H1 (cell line): ENCODE measurements around the gene OTUD5. TPM values are rescaled to one million over a fixed set of nuclear protein-coding genes. Genes with fewer than 3 reads are reported as not detected.

Experiments used
- CTCF ChIA-PET: fragments of 300-600 bp; sonication (Branson Sonifier 250); formaldehyde crosslinking; loops from one replicate; lab custom pipeline; 2021; ENCODE audit not compliant: partially characterized antibody; lab: Charles Lee
- POLR2A ChIA-PET: fragments of 300-600 bp; sonication (Branson Sonifier 250); formaldehyde crosslinking; loops from one replicate; lab custom pipeline; 2021; ENCODE audit warnings: inconsistent platforms; ENCODE audit not compliant: partially characterized antibody; lab: Charles Lee
- DNase-seq, 2 experiments: peaks; one replicate each; pipeline versions ENCODE4 v3.0.0 to v3.0.0-alpha.2; 2010 to 2022; ENCODE audit warnings: low spot score in 2 of 2, low read depth in 1 of 2, mixed read lengths in 1 of 2
- FAIRE-seq: peaks from 2 replicates; lab custom pipeline; 2011; peaks lifted over from hg19 to GRCh38; lab: Jason Lieb, UNC
- H2AFZ ChIP-seq: 2 replicates; pipeline ENCODE4 v1.8.1; 2012; ENCODE audit warnings: low read length, inconsistent platforms
- H2AK5ac ChIP-seq: 2 replicates; pipeline ENCODE4 v1.6.1; 2013; ENCODE audit warnings: low read depth, low read length
- H2BK120ac ChIP-seq: replicated peaks from 2 replicates; pipeline ENCODE3; 2013; ENCODE audit warnings: low read depth, low read length, inconsistent platforms
- H2BK12ac ChIP-seq: 2 replicates; pipeline ENCODE4 v1.6.1; 2013; ENCODE audit warnings: low read depth, low read length
- H2BK15ac ChIP-seq: 2 replicates; pipeline ENCODE4 v1.6.1; 2013; ENCODE audit warnings: low read length
- H2BK20ac ChIP-seq: 2 replicates; pipeline ENCODE4 v1.6.1; 2013; ENCODE audit warnings: low read length
- H2BK5ac ChIP-seq: 2 replicates; pipeline ENCODE4 v1.6.1; 2013; ENCODE audit warnings: low read depth, low read length
- H3K14ac ChIP-seq: 2 replicates; pipeline ENCODE4 v1.6.1; 2013; ENCODE audit warnings: inconsistent platforms; ENCODE audit not compliant: insufficient read length
- H3K18ac ChIP-seq: 2 replicates; pipeline ENCODE4 v1.6.1; 2013; ENCODE audit warnings: low read length; ENCODE audit errors: extremely low read depth
- H3K23ac ChIP-seq: 2 replicates; pipeline ENCODE4 v1.6.1; 2013; ENCODE audit warnings: inconsistent platforms; ENCODE audit not compliant: insufficient read length
- H3K23me2 ChIP-seq: 2 replicates; pipeline ENCODE4 v1.6.1; 2013; ENCODE audit warnings: low read depth, low read length
- H3K27ac ChIP-seq: 2 replicates; pipeline ENCODE4 v1.6.1; 2011; ENCODE audit warnings: low read depth, low read length, inconsistent platforms
- H3K27me3 ChIP-seq, 4 experiments: replicated peaks in 1 of 4; 1 replicate in 1 of 4; 2 replicates in 3 of 4; pipeline versions ENCODE4 v1.6.1 to v1.8.1; 2011 to 2013; ENCODE audit warnings: low read length in 3 of 4, mild to moderate bottlenecking in 3 of 4, inconsistent platforms in 2 of 4, mixed read lengths in 2 of 4, moderate library complexity in 1 of 4; ENCODE audit not compliant: control insufficient read depth in 3 of 4, insufficient read depth in 3 of 4; ENCODE audit errors: extremely low read depth in 1 of 4
- H3K36me3 ChIP-seq, 4 experiments: 2 replicates each; pipeline versions ENCODE4 v1.6.1 to v1.8.1; 2011 to 2013; ENCODE audit warnings: mild to moderate bottlenecking in 4 of 4, low read length in 3 of 4, moderate library complexity in 2 of 4, control low read depth in 1 of 4, inconsistent platforms in 1 of 4; ENCODE audit not compliant: insufficient read depth in 4 of 4, control insufficient read depth in 2 of 4
- H3K4ac ChIP-seq: replicated peaks from 2 replicates; pipeline ENCODE3; 2013; ENCODE audit warnings: low read length, low read depth, mixed read lengths, inconsistent platforms; ENCODE audit not compliant: insufficient read length
- H3K4me1 ChIP-seq, 4 experiments: replicated peaks in 1 of 4; 1 replicate in 1 of 4; 2 replicates in 3 of 4; pipeline versions ENCODE4 v1.6.1 to v1.8.1; 2011 to 2013; ENCODE audit warnings: low read length in 3 of 4, inconsistent platforms in 2 of 4, mixed read lengths in 1 of 4; ENCODE audit not compliant: insufficient read depth in 4 of 4, control insufficient read depth in 3 of 4
- H3K4me2 ChIP-seq, 2 experiments: 2 replicates each; pipeline versions ENCODE4 v1.6.1 to v1.8.1; 2011 to 2013; ENCODE audit warnings: low read depth in 2 of 2, low read length in 2 of 2, control low read depth in 1 of 2, inconsistent platforms in 1 of 2, mild to moderate bottlenecking in 1 of 2; ENCODE audit not compliant: insufficient read depth in 1 of 2
- H3K4me3 ChIP-seq, 4 experiments: fragments of 200-600, 300-600 bp in 1 of 4; sonication (generic), shearing (Covaris generic), sonication (Bioruptor Twin) in 1 of 4; 2 replicates each; pipeline versions ENCODE4 v1.5.1 to v1.8.1; 2011 to 2016; ENCODE audit warnings: low read length in 4 of 4, low read depth in 3 of 4, control low read depth in 2 of 4, inconsistent platforms in 2 of 4, mild to moderate bottlenecking in 2 of 4, mixed read lengths in 1 of 4, moderate library complexity in 1 of 4; ENCODE audit not compliant: insufficient read depth in 2 of 4; ENCODE audit errors: extremely low read depth in 1 of 4
- H3K56ac ChIP-seq: replicated peaks from 2 replicates; pipeline ENCODE3; 2013; ENCODE audit warnings: low read depth, mild to moderate bottlenecking, mixed read lengths, low read length, inconsistent platforms; ENCODE audit not compliant: insufficient read length
- H3K79me1 ChIP-seq: 2 replicates; pipeline ENCODE4 v1.6.1; 2013; ENCODE audit warnings: low read depth, low read length, control low read depth
- H3K79me2 ChIP-seq, 2 experiments: 2 replicates each; pipeline versions ENCODE4 v1.6.1 to v1.8.1; 2012 to 2013; ENCODE audit warnings: low read length in 2 of 2, mild to moderate bottlenecking in 2 of 2, inconsistent platforms in 1 of 2; ENCODE audit not compliant: insufficient read depth in 2 of 2, control insufficient read depth in 1 of 2
- H3K9ac ChIP-seq, 4 experiments: replicated peaks in 1 of 4; 1 replicate in 1 of 4; 2 replicates in 3 of 4; pipeline versions ENCODE4 v1.6.1 to v1.8.1; 2011 to 2013; ENCODE audit warnings: low read depth in 3 of 4, low read length in 3 of 4, control low read depth in 2 of 4, mild to moderate bottlenecking in 2 of 4, moderate library complexity in 2 of 4, inconsistent platforms in 1 of 4; ENCODE audit errors: extremely low read depth in 1 of 4
- H3K9me3 ChIP-seq, 2 experiments: 2 replicates each; pipeline versions ENCODE4 v1.6.1 to v1.8.1; 2012 to 2013; ENCODE audit warnings: mild to moderate bottlenecking in 2 of 2, moderate library complexity in 2 of 2, control low read depth in 1 of 2, inconsistent platforms in 1 of 2, low read depth in 1 of 2, low read length in 1 of 2, mixed read lengths in 1 of 2; ENCODE audit not compliant: insufficient read depth in 2 of 2
- H4K20me1 ChIP-seq, 2 experiments: replicated peaks in 1 of 2; 2 replicates each; pipeline versions ENCODE3 to v1.8.1; 2011 to 2013; ENCODE audit warnings: inconsistent platforms in 2 of 2, low read length in 2 of 2, mild to moderate bottlenecking in 1 of 2; ENCODE audit not compliant: insufficient read depth in 2 of 2, control insufficient read depth in 1 of 2
- H4K5ac ChIP-seq: 2 replicates; pipeline ENCODE4 v1.6.1; 2013; ENCODE audit warnings: low read length, low read depth, mixed read lengths, inconsistent platforms; ENCODE audit not compliant: insufficient read length
- H4K8ac ChIP-seq: 2 replicates; pipeline ENCODE4 v1.8.0; 2013; ENCODE audit warnings: mild to moderate bottlenecking, moderate library complexity, low read length, inconsistent platforms; ENCODE audit not compliant: insufficient read depth; ENCODE audit errors: extremely low read depth
- H4K91ac ChIP-seq: replicated peaks from 2 replicates; pipeline ENCODE3; 2013; ENCODE audit warnings: low read length, mixed read lengths, inconsistent platforms; ENCODE audit not compliant: insufficient read length
- BCL11A ChIP-seq, 2 experiments: IDR thresholded peaks; one replicate each; pipeline ENCODE4 v1.6.1; 2011; ENCODE audit warnings: low read depth in 2 of 2, low read length in 2 of 2, mild to moderate bottlenecking in 2 of 2
- CEBPB ChIP-seq: IDR thresholded peaks from 2 replicates; pipeline ENCODE4 v1.6.1; 2012; ENCODE audit warnings: low read depth, low read length
- CHD2 ChIP-seq: IDR thresholded peaks from 2 replicates; pipeline ENCODE4 v1.6.1; 2012; ENCODE audit warnings: low read length, improper control_type of control experiment
- CREB1 ChIP-seq: IDR thresholded peaks from 2 replicates; pipeline ENCODE4 v1.6.1; 2012; ENCODE audit warnings: inconsistent platforms
- CTBP2 ChIP-seq: IDR thresholded peaks from 2 replicates; pipeline ENCODE4 v1.7.0; 2011; ENCODE audit warnings: borderline replicate concordance, mild to moderate bottlenecking, moderate library complexity, mixed read lengths, low read length; ENCODE audit not compliant: insufficient read depth, insufficient read length
- GABPA ChIP-seq: IDR thresholded peaks from 2 replicates; pipeline ENCODE4 v1.6.1; 2011; ENCODE audit warnings: mild to moderate bottlenecking, low read length, moderate library complexity, borderline replicate concordance; ENCODE audit not compliant: insufficient read depth
- PHF8 ChIP-seq: fragments of 200-600 bp; sonication (generic); conservative IDR thresholded peaks from 2 replicates; pipeline ENCODE4 v1.7.1; 2012; ENCODE audit warnings: low read depth, mild to moderate bottlenecking, inconsistent platforms, low read length, moderate library complexity
- RBBP5 ChIP-seq: IDR thresholded peaks from 2 replicates; pipeline ENCODE4 v1.7.1; 2012; ENCODE audit warnings: low read depth, mild to moderate bottlenecking, inconsistent platforms, low read length, moderate library complexity, borderline replicate concordance
- RNF2 ChIP-seq: fragments of 200-900, 300-1000 bp; sonication (generic); IDR thresholded peaks from 2 replicates; pipeline ENCODE4 v1.7.1; 2016; ENCODE audit warnings: borderline replicate concordance, low read depth, mild to moderate bottlenecking, antibody characterized with exemption, low read length; ENCODE audit not compliant: poor library complexity, severe bottlenecking; ENCODE audit errors: missing control alignments
- TBP ChIP-seq: IDR thresholded peaks from 2 replicates; pipeline ENCODE4 v1.6.1; 2011; ENCODE audit warnings: low read depth, low read length, improper control_type of control experiment
- USF2 ChIP-seq: IDR thresholded peaks from 2 replicates; pipeline ENCODE4 v1.6.1; 2011; ENCODE audit warnings: low read length, improper control_type of control experiment
- WGBS, 2 experiments: shearing (Covaris generic) in 1 of 2; methylation state at CpG; one replicate each; pipeline versions ENCODE4 v1.1.6 to v1.1.7; 2013 to 2015; ENCODE audit warnings: low lambda C conversion rate in 2 of 2, mixed read lengths in 2 of 2, inconsistent platforms in 1 of 2, low coverage in 1 of 2, missing lambda C conversion rate in 1 of 2; ENCODE audit not compliant: insufficient replicate concordance in 2 of 2, insufficient coverage in 1 of 2, insufficient read length in 1 of 2; ENCODE audit errors: extremely low coverage in 1 of 2, missing lambda C conversion rate in 1 of 2; 5-methylcytosine and 5-hydroxymethylcytosine counted together
- polyA plus RNA-seq, 7 experiments: library from polyadenylated mRNA; depleted of rRNA in 3 of 7; stranded (reverse) in 5 of 7; unstranded in 2 of 7; fragments of >200 nt in 5 of 7; fragments of 200-250 nt in 2 of 7; gene quantifications; 1 replicate in 5 of 7; 2 replicates in 1 of 7; 4 replicates in 1 of 7; pipeline versions ENCODE4 v1.2.1 to v1.2.3, GENCODE V29; 2011 to 2013; ENCODE audit warnings: missing spikeins in 2 of 7, mixed read lengths in 2 of 7
- total RNA-seq: library from RNA; stranded (reverse); fragmentation: NEBNext Ultra II Directional; extraction: Animal tissue kit (Norgen Biotek cat#: 25700); gene quantifications from 2 replicates; pipeline ENCODE4 v1.2.1, GENCODE V29; 2021

Gene OTUD5
- total and polyA plus RNA-seq, 2 of the 8 experiments (the other 6 are each of a cell fraction or from before 2014, with no cell fraction given), result 46.3 to 53.5 TPM

- Histone ChIP-seq H3K27me3 (no peaks in the 10 kb centered on the region), H3K18ac (no peak overlapping the region), H3K27ac (no peak overlapping the region), H3K4me1 (peaks cover 0 to 3% (median 0%) of the 10 kb centered on the region in 4 experiments; a peak in 2 of 7 replicates), H2BK12ac (no peak overlapping the region), H3K36me3 (peaks cover 2 to 20% (median 8%) of the 10 kb centered on the region in 4 experiments; a peak in 6 of 8 replicates), H3K14ac (no peak overlapping the region), H4K20me1 (peaks cover 0 to 1% of the 10 kb centered on the region in 2 experiments), H3K9ac (no peak overlapping the region), H4K8ac (no peak overlapping the region), H3K23me2 (no peaks in the 10 kb centered on the region), H3K79me1 (no peaks in the 10 kb centered on the region; the same call in 1 of the 2 replicates), H4K5ac (no peak overlapping the region), H3K56ac (no peak overlapping the region), H3K79me2 (peaks cover 0 to 9% of the 10 kb centered on the region in 2 experiments; a peak in 2 of 4 replicates), H3K23ac (no peak overlapping the region), H2BK120ac (no peak overlapping the region), H2BK20ac (no peak overlapping the region), H3K4ac (no peak overlapping the region), H4K91ac (no peak overlapping the region), H2BK5ac (no peak overlapping the region), H3K9me3 (no peaks in the 10 kb centered on the region), H3K4me2 (no peak overlapping the region), H2AK5ac (no peak overlapping the region), H2BK15ac (no peak overlapping the region), H3K4me3 (no peak overlapping the region), H2AFZ (no peak overlapping the region)
- 75% methylated on average over 1 of the region's 1 CpG; no CpG with 5 or more reads in 1 of the 2 experiments for WGBS, 2 experiments
- no peak for FAIRE-seq
- ChIA-PET POLR2A (interaction anchor here (0.6 to 30.9 kb wide), 3 partner anchors 11 to 1756 kb away, joined by 4 to 572 read pairs (median 10); partner anchors contain the start of genes PQBP1 and TIMM17B), CTCF (interaction anchor here (1.5 to 1.6 kb wide), 2 partner anchors 11 to 37 kb away, joined by 3 to 4 read pairs; partner anchors contain the start of genes PQBP1 and TIMM17B)
- DNase-seq, result no peak
- TF ChIP-seq GABPA (no peak), PHF8 (no peak), CREB1 (no peak), TBP (no peak), CEBPB (no peak), BCL11A (IDR thresholded peaks at IDR 0.05; ENCODE audit: low read depth in 2 of 2, low read length in 2 of 2) (no peak), USF2 (no peak), RNF2 (no peak), CHD2 (no peak), CTBP2 (no peak), RBBP5 (no peak)
Measured at GRCh38 chrX:48908600-48908999, 48.8 kb downstream of the OTUD5 start.
